H9 (cell line): ENCODE data around the gene HVCN1. TPM values are rescaled to one million over a fixed set of nuclear protein-coding genes. Genes with fewer than 3 reads are reported as not detected.

Experiments
- DNase-seq: peaks from one replicate; pipeline ENCODE4 v3.0.0-alpha.2; 2017
- H2AFZ ChIP-seq: one replicate; pipeline ENCODE4 v1.6.1; 2013; ENCODE audit warnings: mild to moderate bottlenecking, low read length, control low read depth, moderate library complexity
- H2AK5ac ChIP-seq: 2 replicates; pipeline ENCODE4 v1.6.1; 2013; ENCODE audit warnings: low read length, control low read depth, mixed read lengths; ENCODE audit not compliant: insufficient read length
- H2BK120ac ChIP-seq: one replicate; pipeline ENCODE4 v1.6.1; 2013; ENCODE audit warnings: low read depth, mild to moderate bottlenecking, low read length, control low read depth, inconsistent platforms; ENCODE audit not compliant: poor library complexity, severe bottlenecking
- H2BK12ac ChIP-seq: 2 replicates; pipeline ENCODE4 v1.6.1; 2013; ENCODE audit warnings: low read length, control low read depth, mixed read lengths, low read depth; ENCODE audit not compliant: insufficient read length
- H2BK15ac ChIP-seq: 2 replicates; pipeline ENCODE4 v1.6.1; 2013; ENCODE audit warnings: low read depth, low read length, control low read depth
- H2BK20ac ChIP-seq: one replicate; pipeline ENCODE4 v1.6.1; 2013; ENCODE audit warnings: low read depth, mild to moderate bottlenecking, low read length, control low read depth, inconsistent platforms; ENCODE audit not compliant: poor library complexity, severe bottlenecking
- H2BK5ac ChIP-seq: 2 replicates; pipeline ENCODE4 v1.6.1; 2013; ENCODE audit warnings: low read length, control low read depth, mixed read lengths; ENCODE audit not compliant: insufficient read length
- H3K14ac ChIP-seq: 2 replicates; pipeline ENCODE4 v1.6.1; 2013; ENCODE audit warnings: low read length, control low read depth; ENCODE audit not compliant: insufficient read depth
- H3K18ac ChIP-seq: 2 replicates; pipeline ENCODE4 v1.6.1; 2013; ENCODE audit warnings: low read depth, mild to moderate bottlenecking, mixed read lengths, low read length, control low read depth; ENCODE audit not compliant: insufficient read length
- H3K23ac ChIP-seq: 2 replicates; pipeline ENCODE4 v1.6.1; 2013; ENCODE audit warnings: low read length, control low read depth, mixed read lengths, low read depth; ENCODE audit not compliant: insufficient read length
- H3K23me2 ChIP-seq: 2 replicates; pipeline ENCODE4 v1.6.1; 2013; ENCODE audit warnings: low read depth, mild to moderate bottlenecking, mixed read lengths, low read length, control low read depth; ENCODE audit not compliant: insufficient read length, poor library complexity, severe bottlenecking
- H3K27ac ChIP-seq: 2 replicates; pipeline ENCODE4 v1.5.1; 2013; ENCODE audit warnings: low read length, control low read depth, mixed read lengths, low read depth; ENCODE audit not compliant: insufficient read length
- H3K27me3 ChIP-seq: 2 replicates; pipeline ENCODE4 v1.6.1; 2013; ENCODE audit warnings: low read length, control low read depth, inconsistent platforms; ENCODE audit not compliant: insufficient read depth
- H3K4ac ChIP-seq: 2 replicates; pipeline ENCODE4 v1.6.1; 2013; ENCODE audit warnings: low read depth, mild to moderate bottlenecking, control low read depth, inconsistent platforms, low read length, moderate library complexity
- H3K4me1 ChIP-seq: 2 replicates; pipeline ENCODE4 v1.6.1; 2013; ENCODE audit warnings: low read length, control low read depth, inconsistent platforms; ENCODE audit not compliant: insufficient read depth
- H3K4me2 ChIP-seq: 2 replicates; pipeline ENCODE4 v1.6.1; 2013; ENCODE audit warnings: low read length, control low read depth, mixed read lengths; ENCODE audit not compliant: insufficient read length, insufficient read depth
- H3K56ac ChIP-seq: 2 replicates; pipeline ENCODE4 v1.6.1; 2013; ENCODE audit warnings: low read depth, mild to moderate bottlenecking, mixed read lengths, low read length, control low read depth; ENCODE audit not compliant: insufficient read length
- H3K79me1 ChIP-seq: 2 replicates; pipeline ENCODE4 v1.6.1; 2013; ENCODE audit warnings: low read depth, mild to moderate bottlenecking, moderate library complexity, low read length, control low read depth, inconsistent platforms; ENCODE audit not compliant: insufficient read depth, poor library complexity, severe bottlenecking
- H3K79me2 ChIP-seq: 2 replicates; pipeline ENCODE4 v1.6.1; 2013; ENCODE audit warnings: low read length, control low read depth, inconsistent platforms; ENCODE audit not compliant: insufficient read depth
- H3K9ac ChIP-seq: 2 replicates; pipeline ENCODE4 v1.6.1; 2013; ENCODE audit warnings: low read length, control low read depth, mixed read lengths; ENCODE audit not compliant: insufficient read length; ENCODE audit errors: extremely low read depth
- H3K9me3 ChIP-seq: one replicate; pipeline ENCODE4 v1.6.1; 2013; ENCODE audit warnings: low read depth, low read length, inconsistent platforms; ENCODE audit not compliant: control insufficient read depth
- H3T11ph ChIP-seq: one replicate; pipeline ENCODE4 v1.6.1; 2013; ENCODE audit warnings: mild to moderate bottlenecking, low read length, control low read depth, inconsistent platforms
- H4K20me1 ChIP-seq: one replicate; pipeline ENCODE4 v1.6.1; 2013; ENCODE audit not compliant: control insufficient read depth, insufficient read length, insufficient read depth
- H4K5ac ChIP-seq: 2 replicates; pipeline ENCODE4 v1.6.1; 2013; ENCODE audit warnings: low read depth, mild to moderate bottlenecking, mixed read lengths, low read length, control low read depth; ENCODE audit not compliant: insufficient read length
- H4K8ac ChIP-seq: replicated peaks from 2 replicates; pipeline ENCODE4 v1.6.1; 2013; ENCODE audit warnings: low read length, control low read depth, mixed read lengths, low read depth; ENCODE audit not compliant: insufficient read length
- H4K91ac ChIP-seq: 2 replicates; pipeline ENCODE4 v1.6.1; 2013; ENCODE audit warnings: low read depth, mild to moderate bottlenecking, moderate library complexity, mixed read lengths, low read length, control low read depth; ENCODE audit not compliant: insufficient read length
- H3K27ac Mint-ChIP-seq, 3 experiments: 2 replicates in 2 of 3; 3 replicates in 1 of 3; pipeline ENCODE4 v1.8.0; 2020 to 2021; ENCODE audit warnings: mixed read lengths in 3 of 3, mild to moderate bottlenecking in 1 of 3, moderate library complexity in 1 of 3
- H3K27me3 Mint-ChIP-seq: 2 replicates; pipeline ENCODE4 v1.8.0; 2021; ENCODE audit warnings: low read depth, mild to moderate bottlenecking, moderate library complexity, mixed read lengths
- H3K36me3 Mint-ChIP-seq, 3 experiments: 2 replicates in 2 of 3; 3 replicates in 1 of 3; pipeline ENCODE4 v1.8.0; 2020 to 2021; ENCODE audit warnings: low read depth in 3 of 3, mixed read lengths in 3 of 3; ENCODE audit not compliant: insufficient read depth in 1 of 3
- H3K4me1 Mint-ChIP-seq, 2 experiments: 2 replicates each; pipeline ENCODE4 v1.8.0; 2020; ENCODE audit warnings: mixed read lengths in 2 of 2
- H3K4me3 Mint-ChIP-seq, 2 experiments: 2 replicates in 1 of 2; 3 replicates in 1 of 2; pipeline ENCODE4 v1.8.0; 2020 to 2021; ENCODE audit warnings: mild to moderate bottlenecking in 2 of 2, mixed read lengths in 2 of 2, moderate library complexity in 1 of 2
- H3K9me3 Mint-ChIP-seq, 2 experiments: 2 replicates in 1 of 2; 3 replicates in 1 of 2; pipeline ENCODE4 v1.8.0; 2020; ENCODE audit warnings: mild to moderate bottlenecking in 2 of 2, mixed read lengths in 2 of 2, moderate library complexity in 1 of 2
- WGBS: extraction: QIAGEN DNeasy Blood & Tissue Kit; methylation state at CpG from one replicate; pipeline ENCODE4 v1.1.7; 2013; ENCODE audit warnings: missing lambda C conversion rate, low lambda C conversion rate, mixed read lengths; ENCODE audit not compliant: insufficient read length; ENCODE audit errors: extremely low coverage; 5-methylcytosine and 5-hydroxymethylcytosine counted together
- total RNA-seq: library from RNA; stranded (reverse); gene quantifications from 2 replicates; pipeline ENCODE4 v1.2.1, GENCODE V29; 2021
- TF ChIP-seq, protein P1 (sequence below): fragments of 200-600 bp; sonication (generic); conservative IDR thresholded peaks from 3 replicates; pipeline ENCODE4 v1.8.0; 2021; ENCODE audit warnings: antibody characterized with exemption, mild to moderate bottlenecking

The HVCN1 gene
- total RNA-seq, 1 experiment from 2014 or later, result 5.2 TPM

DNA sequence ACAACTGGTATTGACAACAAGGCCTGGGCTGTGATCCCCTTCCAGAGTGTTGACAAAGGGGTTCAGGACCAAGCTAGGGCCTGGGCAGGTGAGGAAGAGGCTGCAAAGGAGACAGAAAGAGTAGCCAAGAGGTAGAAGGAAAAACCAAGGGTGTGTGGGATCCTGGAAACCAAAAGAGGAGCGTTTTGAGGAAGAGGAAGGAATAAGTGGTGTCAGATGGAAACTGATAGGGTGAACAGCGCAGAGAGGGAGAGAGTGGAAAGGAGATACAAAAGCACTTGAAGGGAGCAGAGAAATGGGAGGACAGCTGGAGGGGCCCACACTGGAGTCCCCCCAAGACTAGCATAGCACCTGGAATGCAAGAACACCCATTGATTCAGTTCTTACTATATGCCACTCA is 8.3 kb upstream of the HVCN1 start:
- Histone ChIP-seq H3K14ac (no peak overlapping the region), H2BK5ac (no peak overlapping the region), H2BK120ac (no peak overlapping the region), H3K56ac (no peak overlapping the region), H4K8ac (no peak overlapping the region), H3K23me2 (no peaks in the 10 kb centered on the region), H3T11ph (no peak overlapping the region), H2AK5ac (no peak overlapping the region), H3K27ac (no peak overlapping the region), H2BK12ac (no peak overlapping the region), H3K9me3 (no peaks in the 10 kb centered on the region), H3K79me1 (no peaks in the 10 kb centered on the region), H3K9ac (no peak overlapping the region), H3K4me2 (no peak overlapping the region), H2AFZ (no peak overlapping the region), H3K79me2 (no peaks in the 10 kb centered on the region), H3K4me1 (no peaks in the 10 kb centered on the region), H3K27me3 (no peaks in the 10 kb centered on the region), H3K23ac (no peak overlapping the region), H3K18ac (no peak overlapping the region), H3K4ac (no peak overlapping the region), H4K5ac (no peak overlapping the region), H4K20me1 (no peaks in the 10 kb centered on the region), H4K91ac (no peak overlapping the region), H2BK20ac (no peak overlapping the region), H2BK15ac (no peak overlapping the region)
- H3K4me3 Mint-ChIP-seq, result no peak overlapping the region; a peak in 1 of 5 replicates
- peaks cover 4% of the 10 kb centered on the region for H3K27me3 Mint-ChIP-seq
- TF ChIP-seq, protein P1, sequence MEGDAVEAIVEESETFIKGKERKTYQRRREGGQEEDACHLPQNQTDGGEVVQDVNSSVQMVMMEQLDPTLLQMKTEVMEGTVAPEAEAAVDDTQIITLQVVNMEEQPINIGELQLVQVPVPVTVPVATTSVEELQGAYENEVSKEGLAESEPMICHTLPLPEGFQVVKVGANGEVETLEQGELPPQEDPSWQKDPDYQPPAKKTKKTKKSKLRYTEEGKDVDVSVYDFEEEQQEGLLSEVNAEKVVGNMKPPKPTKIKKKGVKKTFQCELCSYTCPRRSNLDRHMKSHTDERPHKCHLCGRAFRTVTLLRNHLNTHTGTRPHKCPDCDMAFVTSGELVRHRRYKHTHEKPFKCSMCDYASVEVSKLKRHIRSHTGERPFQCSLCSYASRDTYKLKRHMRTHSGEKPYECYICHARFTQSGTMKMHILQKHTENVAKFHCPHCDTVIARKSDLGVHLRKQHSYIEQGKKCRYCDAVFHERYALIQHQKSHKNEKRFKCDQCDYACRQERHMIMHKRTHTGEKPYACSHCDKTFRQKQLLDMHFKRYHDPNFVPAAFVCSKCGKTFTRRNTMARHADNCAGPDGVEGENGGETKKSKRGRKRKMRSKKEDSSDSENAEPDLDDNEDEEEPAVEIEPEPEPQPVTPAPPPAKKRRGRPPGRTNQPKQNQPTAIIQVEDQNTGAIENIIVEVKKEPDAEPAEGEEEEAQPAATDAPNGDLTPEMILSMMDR, result no peak
- peaks cover 0 to 14% of the 10 kb centered on the region in 2 experiments; a peak in 1 of 4 replicates for H3K4me1 Mint-ChIP-seq
- WGBS, result no CpG with 5 or more reads among the region's 2 CpGs
- no peaks in the 10 kb centered on the region for H3K36me3 Mint-ChIP-seq
- H3K27ac Mint-ChIP-seq, result no peak overlapping the region
- no peak for DNase-seq
- H3K9me3 Mint-ChIP-seq, result no peaks in the 10 kb centered on the region
